Colon (tissue), 2 donors: ENCODE data around the gene CLN5.

Experiments
- FAIRE-seq: peaks from 2 replicates; lab custom pipeline; 2012; peaks lifted over from hg19 to GRCh38; lab: Jason Lieb, UNC
- donor health status: control.
- donor health status: control.

The CLN5 gene

GRCh38 chr13:77019756-77020155, 27.9 kb downstream of the CLN5 start:
- FAIRE-seq = peak; percentile 33

- no peak for FAIRE-seq
Measured at GRCh38 chr13:77022341-77022740, 30.5 kb downstream of the CLN5 start.

GRCh38 chr13:77026255-77026860, 34.5 kb downstream of the CLN5 start:
- FAIRE-seq = no peak

- FAIRE-seq = no peak
Measured at GRCh38 chr13:77026861-77027621, 35.2 kb downstream of the CLN5 start, which contains the start of gene FBXL3. Gene FBXL3, minus strand, starts transcription at chr13:77027159. Its CDS starts 5,299 bp downstream, at chr13:77021860.

- FAIRE-seq = no peak
Measured at GRCh38 chr13:77028202-77028601, 36.3 kb downstream of the CLN5 start.

- no peak for FAIRE-seq
Measured at GRCh38 chr13:77029436-77029835, 37.6 kb downstream of the CLN5 start.

- FAIRE-seq = no peak
Measured at GRCh38 chr13:77031656-77032243, 39.9 kb downstream of the CLN5 start.

- no peak for FAIRE-seq
Measured at GRCh38 chr13:77033717-77034302, 41.9 kb downstream of the CLN5 start.

GRCh38 chr13:77034881-77035280, 43.0 kb downstream of the CLN5 start:
- no peak for FAIRE-seq

- FAIRE-seq = no peak
Measured at GRCh38 chr13:77036279-77036678, 44.4 kb downstream of the CLN5 start.

- FAIRE-seq = no peak
Measured at GRCh38 chr13:77038907-77039480, 47.1 kb downstream of the CLN5 start.

GRCh38 chr13:77040076-77040475, 48.2 kb downstream of the CLN5 start:
- FAIRE-seq = no peak

GRCh38 chr13:77040835-77041234, 49.0 kb downstream of the CLN5 start:
- no peak for FAIRE-seq

GRCh38 chr13:77042566-77043177, 50.8 kb downstream of the CLN5 start:
- no peak for FAIRE-seq

GRCh38 chr13:77047649-77048343, 55.9 kb downstream of the CLN5 start:
- no peak for FAIRE-seq

- no peak for FAIRE-seq
Measured at GRCh38 chr13:77048681-77049080, 56.8 kb downstream of the CLN5 start.

GRCh38 chr13:77053192-77053591, 61.3 kb downstream of the CLN5 start:
- FAIRE-seq = no peak
